C4-2B (cell line): ENCODE measurements around the gene MMP20.

Experiments
- ZFX ChIP-seq: fragments of 450-650 bp; IDR thresholded peaks from 2 replicates; pipeline ENCODE4 v1.6.1; 2017
- TF ChIP-seq, protein P1 (sequence below): fragments of 450-650 bp; conservative IDR thresholded peaks from 2 replicates; pipeline ENCODE4 v1.5.1; 2017; ENCODE audit warnings: mild to moderate bottlenecking

DNA sequence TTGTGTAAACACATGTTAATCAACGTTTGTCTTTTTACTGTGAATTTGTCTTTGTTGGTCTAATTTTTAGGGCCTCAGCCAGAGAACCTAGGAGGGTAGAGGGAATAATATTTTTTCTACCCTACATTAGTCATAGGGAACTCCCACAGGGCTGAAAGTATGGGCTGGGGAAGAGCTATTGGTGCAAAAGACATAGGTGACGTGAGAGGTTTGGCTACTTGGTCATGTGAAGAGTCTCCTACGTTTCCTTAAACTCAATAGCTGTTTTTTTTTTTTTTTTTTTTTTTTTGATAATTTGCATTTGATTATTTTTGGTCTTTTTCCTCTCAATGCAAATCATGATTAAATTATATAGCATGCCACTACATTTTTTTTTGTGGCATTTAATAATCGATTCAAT is 78.7 kb downstream of the MMP20 start:
- TF ChIP-seq, protein P1, sequence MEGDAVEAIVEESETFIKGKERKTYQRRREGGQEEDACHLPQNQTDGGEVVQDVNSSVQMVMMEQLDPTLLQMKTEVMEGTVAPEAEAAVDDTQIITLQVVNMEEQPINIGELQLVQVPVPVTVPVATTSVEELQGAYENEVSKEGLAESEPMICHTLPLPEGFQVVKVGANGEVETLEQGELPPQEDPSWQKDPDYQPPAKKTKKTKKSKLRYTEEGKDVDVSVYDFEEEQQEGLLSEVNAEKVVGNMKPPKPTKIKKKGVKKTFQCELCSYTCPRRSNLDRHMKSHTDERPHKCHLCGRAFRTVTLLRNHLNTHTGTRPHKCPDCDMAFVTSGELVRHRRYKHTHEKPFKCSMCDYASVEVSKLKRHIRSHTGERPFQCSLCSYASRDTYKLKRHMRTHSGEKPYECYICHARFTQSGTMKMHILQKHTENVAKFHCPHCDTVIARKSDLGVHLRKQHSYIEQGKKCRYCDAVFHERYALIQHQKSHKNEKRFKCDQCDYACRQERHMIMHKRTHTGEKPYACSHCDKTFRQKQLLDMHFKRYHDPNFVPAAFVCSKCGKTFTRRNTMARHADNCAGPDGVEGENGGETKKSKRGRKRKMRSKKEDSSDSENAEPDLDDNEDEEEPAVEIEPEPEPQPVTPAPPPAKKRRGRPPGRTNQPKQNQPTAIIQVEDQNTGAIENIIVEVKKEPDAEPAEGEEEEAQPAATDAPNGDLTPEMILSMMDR = no peak
- no peak for TF ChIP-seq ZFX
